Measurements from ENCODE around the gene TNFRSF12A. TPM values are rescaled to one million over a fixed set of nuclear protein-coding genes. Genes with fewer than 3 reads are reported as not detected.

Gene TNFRSF12A
- total RNA-seq, 1 donor from 2014 or later: 4.2 TPM

GRCh38 chr16:3010510-3010909 is 9.7 kb upstream of the TNFRSF12A start:
- intact Hi-C loops (cut with micrococcal nuclease): no loop called here

- intact Hi-C loops (cut with micrococcal nuclease): no loop called here
Measured at GRCh38 chr16:3012246-3012645, 7.9 kb upstream of the TNFRSF12A start.

DNA sequence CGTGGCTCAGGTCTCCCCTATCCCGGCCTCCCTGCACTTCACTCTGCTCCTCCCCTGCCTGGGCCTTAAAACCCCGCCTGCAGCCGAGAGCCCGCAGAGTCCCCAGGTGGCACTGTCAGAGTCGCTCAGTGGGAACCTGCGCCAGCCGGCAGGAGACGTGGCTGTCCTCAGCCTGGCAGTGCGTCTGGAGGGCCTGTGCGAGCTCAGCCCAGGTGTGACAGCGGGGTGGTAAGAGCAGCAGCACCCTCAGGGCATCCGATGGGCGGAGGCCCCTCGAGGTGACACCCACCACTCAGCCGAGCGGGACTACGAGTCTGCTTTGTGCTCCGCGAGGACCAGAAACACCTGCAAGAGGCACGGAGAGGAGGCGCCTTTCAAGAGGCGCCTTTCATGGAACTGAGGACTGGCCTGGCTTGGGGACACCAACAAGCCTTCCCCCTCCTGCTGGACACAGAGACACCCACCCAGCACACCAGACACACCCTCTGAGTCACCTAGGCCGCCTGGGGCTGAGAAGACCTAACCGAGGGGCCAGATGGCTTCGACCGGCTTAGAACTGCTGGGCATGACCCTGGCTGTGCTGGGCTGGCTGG is 7.2 kb upstream of the TNFRSF12A start, which contains the start of gene CLDN9:
TSS of gene CLDN9 (plus strand) at position 96 of the 593 bp plus-strand sequence. CDS start at position 536, 440 bp downstream.
- intact Hi-C loops (cut with micrococcal nuclease): no loop called here

DNA sequence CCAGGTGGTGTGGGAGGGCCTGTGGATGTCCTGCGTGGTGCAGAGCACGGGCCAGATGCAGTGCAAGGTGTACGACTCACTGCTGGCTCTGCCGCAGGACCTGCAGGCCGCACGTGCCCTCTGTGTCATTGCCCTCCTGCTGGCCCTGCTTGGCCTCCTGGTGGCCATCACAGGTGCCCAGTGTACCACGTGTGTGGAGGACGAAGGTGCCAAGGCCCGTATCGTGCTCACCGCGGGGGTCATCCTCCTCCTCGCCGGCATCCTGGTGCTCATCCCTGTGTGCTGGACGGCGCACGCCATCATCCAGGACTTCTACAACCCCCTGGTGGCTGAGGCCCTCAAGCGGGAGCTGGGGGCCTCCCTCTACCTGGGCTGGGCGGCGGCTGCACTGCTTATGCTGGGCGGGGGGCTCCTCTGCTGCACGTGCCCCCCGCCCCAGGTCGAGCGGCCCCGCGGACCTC is 6.6 kb upstream of the TNFRSF12A start:
- intact Hi-C loops (cut with micrococcal nuclease): no loop called here

DNA sequence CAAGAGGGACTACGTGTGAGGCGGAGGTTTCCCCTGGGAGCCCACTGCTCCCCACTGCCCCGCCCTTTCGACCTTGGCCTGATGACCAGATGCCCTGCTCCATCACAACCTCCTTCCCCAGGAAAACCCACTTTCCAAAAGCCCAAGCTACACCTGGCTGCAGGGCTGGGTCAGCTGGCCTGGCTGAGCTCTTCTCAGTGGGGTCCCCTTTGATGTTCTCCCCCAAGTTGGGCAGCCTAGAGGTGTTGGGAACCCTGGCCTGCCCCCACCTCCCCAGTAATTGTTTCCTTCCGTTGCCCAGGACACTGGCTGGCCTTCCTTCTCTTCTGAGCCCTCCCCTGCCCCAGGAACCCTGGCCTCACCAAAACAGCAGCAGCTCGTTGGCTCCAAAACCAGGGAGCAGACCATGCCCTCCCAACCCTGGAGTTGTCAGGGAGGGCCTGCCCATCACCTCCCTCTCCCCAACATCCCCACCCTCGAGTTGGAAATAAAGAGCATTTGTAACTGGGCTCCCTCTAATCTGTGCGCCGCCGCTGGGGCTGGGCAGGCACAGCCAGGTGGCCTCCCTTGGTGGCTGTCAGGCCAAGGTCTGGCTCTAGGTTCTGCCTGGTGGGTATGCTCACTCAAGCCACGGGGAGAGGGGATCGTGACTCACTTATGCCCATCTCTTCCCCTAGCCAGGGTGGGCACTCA is 6.0 kb upstream of the TNFRSF12A start:
- intact Hi-C loops (cut with micrococcal nuclease): no loop called here

- intact Hi-C loops (cut with micrococcal nuclease): no loop called here
Measured at GRCh38 chr16:3014971-3015370, 5.2 kb upstream of the TNFRSF12A start.

GRCh38 chr16:3015865-3016521 is 4.2 kb upstream of the TNFRSF12A start:
- intact Hi-C loops (cut with micrococcal nuclease): no loop called here

DNA sequence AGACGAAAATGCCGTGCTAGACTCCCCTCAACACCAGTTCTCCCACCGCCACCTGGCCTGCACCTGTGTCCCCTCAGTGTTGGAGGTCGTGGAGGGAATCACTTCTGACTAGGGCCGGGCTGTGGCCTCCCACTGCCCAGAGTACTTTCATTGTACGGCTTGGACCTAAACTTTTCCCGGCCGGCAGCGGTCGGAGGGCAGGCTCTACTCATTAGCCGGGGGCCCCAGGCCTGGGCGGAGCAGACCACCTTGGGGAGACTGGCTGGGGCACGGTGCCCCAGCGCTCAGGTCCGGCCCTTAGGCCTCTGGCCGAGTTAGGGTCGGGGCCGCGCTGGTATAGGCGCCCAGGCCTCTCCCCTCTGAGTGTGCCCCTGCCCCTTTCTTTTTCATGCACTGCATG is 2.8 kb upstream of the TNFRSF12A start:
- intact Hi-C loops (cut with micrococcal nuclease): no loop called here

GRCh38 chr16:3017794-3018506 is 2.2 kb upstream of the TNFRSF12A start, which contains the start of gene CLDN6:
TSS of gene CLDN6 (minus strand) at chr16:3018183. CDS start at chr16:3016021, 2,162 bp downstream.
- intact Hi-C loops (cut with micrococcal nuclease): no loop called here

DNA sequence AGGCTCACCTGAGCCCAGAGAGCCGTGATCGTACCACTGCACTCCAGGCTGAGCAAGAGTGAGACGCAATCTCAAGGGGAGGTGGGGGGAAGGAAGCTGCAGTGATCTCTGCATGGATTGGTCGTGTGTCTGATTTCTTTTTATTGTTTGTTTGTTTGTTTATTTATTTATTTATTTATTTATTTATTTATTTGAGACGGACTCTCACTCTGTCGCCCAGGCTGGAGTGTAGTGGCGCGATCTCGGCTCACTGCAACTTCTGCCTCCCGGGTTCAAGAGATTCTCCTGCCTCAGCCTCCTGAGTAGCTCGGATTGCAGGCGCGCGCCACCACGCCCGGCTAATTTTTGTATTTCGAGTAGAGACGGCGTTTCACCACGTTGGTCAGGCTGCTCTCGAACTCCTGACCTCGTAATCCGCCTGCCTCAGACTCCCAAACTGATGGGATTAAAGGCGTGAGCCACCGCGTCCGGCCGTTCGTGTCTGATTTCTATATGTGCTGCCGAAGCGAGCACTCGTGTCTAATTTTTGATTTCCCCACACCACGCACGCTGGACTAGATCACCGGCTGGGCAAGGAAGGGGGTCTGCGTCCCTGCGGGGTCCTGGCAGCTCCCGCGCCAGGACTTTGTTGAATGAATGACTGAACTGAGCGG is 448 bp upstream of the TNFRSF12A start:
- intact Hi-C loops (cut with micrococcal nuclease): loop anchor here (1.0 to 5.0 kb wide), 9 partner anchors 9 to 972 kb away; partner anchors contain the start of genes FLYWCH1, NTHL1, PAQR4 and TSC2

- intact Hi-C loops (cut with micrococcal nuclease): loop anchor here (1.0 to 5.0 kb wide), 9 partner anchors 7 to 974 kb away; partner anchors contain the start of genes FLYWCH1, NTHL1, PAQR4 and TSC2
Measured at GRCh38 chr16:3020604-3021448, 658 bp downstream of the TNFRSF12A start.

DNA sequence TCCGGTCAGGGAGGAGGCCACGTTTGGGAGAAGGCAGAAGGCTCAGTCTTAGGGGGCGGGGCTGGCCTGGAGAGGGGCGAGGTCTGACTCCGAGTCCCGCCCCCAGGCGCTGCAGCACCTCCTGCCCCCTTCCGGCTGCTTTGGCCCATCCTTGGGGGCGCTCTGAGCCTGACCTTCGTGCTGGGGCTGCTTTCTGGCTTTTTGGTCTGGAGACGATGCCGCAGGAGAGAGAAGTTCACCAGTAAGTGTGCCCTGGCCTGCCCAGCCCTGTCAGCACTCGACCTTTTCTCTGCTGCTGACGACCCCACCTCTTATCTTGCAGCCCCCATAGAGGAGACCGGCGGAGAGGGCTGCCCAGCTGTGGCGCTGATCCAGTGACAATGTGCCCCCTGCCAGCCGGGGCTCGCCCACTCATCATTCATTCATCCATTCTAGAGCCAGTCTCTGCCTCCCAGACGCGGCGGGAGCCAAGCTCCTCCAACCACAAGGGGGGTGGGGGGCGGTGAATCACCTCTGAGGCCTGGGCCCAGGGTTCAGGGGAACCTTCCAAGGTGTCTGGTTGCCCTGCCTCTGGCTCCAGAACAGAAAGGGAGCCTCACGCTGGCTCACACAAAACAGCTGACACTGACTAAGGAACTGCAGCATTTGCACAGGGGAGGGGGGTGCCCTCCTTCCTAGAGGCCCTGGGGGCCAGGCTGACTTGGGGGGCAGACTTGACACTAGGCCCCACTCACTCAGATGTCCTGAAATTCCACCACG is 1.5 kb downstream of the TNFRSF12A start:
- intact Hi-C loops (cut with micrococcal nuclease): loop anchor here (2.0 to 5.0 kb wide), 5 partner anchors 36 to 974 kb away; partner anchors contain the start of genes FLYWCH1, NTHL1 and TSC2

GRCh38 chr16:3022208-3022683 is 2.1 kb downstream of the TNFRSF12A start:
- intact Hi-C loops (cut with micrococcal nuclease): loop anchor here (5.0 kb wide), 4 partner anchors 35 to 975 kb away; partner anchors contain the start of genes FLYWCH1, NTHL1 and TSC2

DNA sequence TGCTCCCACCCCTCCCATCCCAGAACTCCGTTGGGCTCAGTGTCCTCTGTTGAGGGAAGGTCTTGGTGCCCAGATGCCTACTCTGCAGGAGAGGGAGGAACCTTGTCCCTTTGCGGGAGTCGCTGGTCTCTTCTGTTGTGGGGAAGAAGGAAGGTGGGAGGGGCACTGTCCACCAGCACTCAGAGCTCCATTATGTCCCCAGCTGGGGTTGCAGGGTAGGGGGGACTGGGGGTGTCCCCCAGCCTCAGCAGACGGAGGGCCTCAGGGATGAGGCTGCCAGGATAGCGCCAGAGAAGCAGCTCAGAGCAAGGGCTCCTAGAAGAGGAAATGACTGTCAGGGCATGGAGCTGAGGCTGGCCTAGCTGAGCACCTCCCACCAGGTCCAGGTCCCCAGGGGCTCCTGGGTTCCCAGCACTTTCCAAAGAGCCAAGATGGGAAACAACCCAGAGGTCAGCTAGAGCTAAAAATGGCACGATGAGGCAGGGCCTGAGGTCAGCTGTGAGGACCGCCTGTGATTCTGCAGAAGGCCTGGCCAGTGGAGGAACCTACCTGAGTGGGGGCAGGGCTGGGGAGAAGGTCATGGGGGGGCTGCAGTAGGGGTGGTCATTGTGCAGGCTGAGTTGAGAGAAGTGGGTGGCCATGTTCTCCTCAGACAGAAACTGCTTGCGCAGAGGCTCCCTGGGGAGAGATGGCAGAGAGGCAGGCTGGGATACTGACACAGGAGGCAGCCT is 2.7 kb downstream of the TNFRSF12A start:
- intact Hi-C loops (cut with micrococcal nuclease): loop anchor here (5.0 kb wide), 4 partner anchors 34 to 976 kb away; partner anchors contain the start of genes FLYWCH1, NTHL1 and TSC2

DNA sequence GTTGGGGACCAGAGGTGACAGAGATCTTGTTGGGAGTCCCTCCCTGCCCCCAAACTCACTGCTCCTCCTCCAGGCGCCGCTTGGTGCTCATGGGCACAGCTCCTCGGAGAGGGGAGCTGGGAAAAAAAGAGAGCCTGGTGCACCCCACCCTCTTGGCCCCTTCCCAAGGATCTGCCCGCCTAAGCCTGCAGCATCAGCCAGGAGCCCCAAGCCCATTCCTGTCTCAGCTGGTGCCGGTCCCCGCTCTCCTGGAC is 3.2 kb downstream of the TNFRSF12A start:
- intact Hi-C loops (cut with micrococcal nuclease): loop anchor here (5.0 kb wide), 4 partner anchors 34 to 976 kb away; partner anchors contain the start of genes FLYWCH1, NTHL1 and TSC2

DNA sequence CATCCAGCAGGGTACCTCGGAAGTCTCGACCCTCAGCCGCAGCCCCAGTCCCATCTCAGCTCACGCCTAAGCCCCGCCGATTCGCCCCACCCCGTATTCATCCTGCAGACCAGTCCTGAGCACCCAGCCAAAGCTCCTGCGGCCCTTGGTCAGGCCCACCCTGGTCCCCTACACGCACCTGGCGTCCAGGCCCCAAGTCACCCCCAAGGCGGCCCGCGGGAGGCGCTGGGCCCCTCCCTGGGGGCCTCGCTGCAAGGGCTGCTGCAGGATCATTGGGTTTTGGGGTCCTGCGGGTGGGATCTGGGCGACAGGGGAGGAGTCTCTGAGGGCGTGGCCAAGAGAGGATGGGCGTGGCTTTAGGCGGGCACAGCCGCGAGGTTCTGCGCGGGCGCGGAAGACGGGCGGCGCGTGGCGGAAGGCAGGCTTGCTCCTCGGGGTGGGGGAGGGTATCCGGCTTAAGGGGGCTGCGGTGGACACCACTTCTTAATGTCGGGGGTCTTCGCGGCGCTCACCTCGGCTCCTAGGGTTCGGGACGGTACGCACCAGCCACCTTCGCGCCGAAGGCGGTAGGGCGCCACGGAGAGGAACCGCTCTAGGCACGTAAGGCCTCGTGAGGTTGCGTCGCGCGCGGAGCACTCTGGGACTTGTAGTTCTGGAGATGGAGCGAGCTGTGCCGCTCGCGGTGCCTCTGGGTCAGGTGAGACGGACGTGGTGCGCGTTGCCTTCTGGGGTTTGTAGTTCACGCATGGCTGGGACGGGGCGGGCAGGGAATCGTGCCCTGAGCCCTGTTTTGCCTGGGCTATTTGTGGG is 3.7 kb downstream of the TNFRSF12A start, which contains the start of the genes HCFC1R1 and THOC6:
TSS of gene HCFC1R1 (minus strand) at position 274 of the 810 bp plus-strand sequence. CDS start at position 273, 1 bp downstream.
TSS of gene THOC6 (plus strand) at position 367 of the 810 bp plus-strand sequence. CDS start at position 659, 292 bp downstream.
- intact Hi-C loops (cut with micrococcal nuclease): loop anchor here (1.0 to 5.0 kb wide), 10 partner anchors 21 to 977 kb away; partner anchors contain the start of genes FLYWCH1, NTHL1, PKMYT1 and TSC2
